GM18520 (cell line): Measurements from ENCODE around the gene EHD4.

ENCODE experiments used
- ATAC-seq: cut with Tn5 transposase; IDR thresholded peaks from one replicate; pipeline ENCODE4 v1.9.1; 2021; ENCODE audit not compliant: unreplicated experiment

The EHD4 gene

DNA sequence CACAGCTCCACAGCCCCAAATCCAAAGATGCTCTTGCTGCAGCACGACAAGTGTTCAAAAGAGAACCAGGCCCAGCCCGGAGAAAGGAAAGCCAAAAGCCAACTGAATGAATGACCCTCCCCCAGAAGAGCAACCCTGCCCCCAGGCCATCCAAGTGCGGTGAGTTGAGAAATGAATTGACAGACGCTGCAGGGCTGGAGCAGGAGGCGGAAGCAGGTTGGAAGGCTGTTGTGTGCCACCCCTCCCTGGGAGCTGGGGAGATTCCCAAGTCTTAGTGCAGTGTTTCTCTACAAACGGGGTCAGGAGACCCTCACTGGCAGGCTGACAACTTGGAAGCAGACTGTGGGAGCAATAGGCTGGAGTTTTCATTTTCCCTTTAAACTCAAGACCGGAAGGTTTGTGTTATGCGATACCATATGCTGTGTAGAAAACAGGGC is 75.0 kb downstream of the EHD4 start:
- ATAC-seq: no peak

DNA sequence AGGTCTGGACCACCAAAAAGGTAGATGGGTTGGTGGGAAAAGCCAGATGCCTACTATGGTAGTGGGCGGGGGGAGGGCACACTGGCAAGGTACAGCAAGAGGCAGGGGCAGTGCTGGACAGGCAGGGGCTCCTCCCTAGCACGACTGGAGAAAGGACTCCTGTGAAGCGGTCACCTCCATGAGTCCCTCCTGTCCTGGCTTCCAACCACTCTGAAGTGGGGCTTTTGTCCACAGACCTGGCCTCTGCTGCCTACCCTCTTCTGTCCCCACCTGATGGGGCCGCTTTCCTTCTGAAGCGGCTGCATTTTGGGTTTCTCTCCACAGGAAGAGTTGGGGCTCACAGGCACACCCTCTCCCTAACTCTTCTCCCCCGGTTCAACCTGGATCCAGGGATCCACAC is 75.8 kb downstream of the EHD4 start:
- ATAC-seq: no peak

DNA sequence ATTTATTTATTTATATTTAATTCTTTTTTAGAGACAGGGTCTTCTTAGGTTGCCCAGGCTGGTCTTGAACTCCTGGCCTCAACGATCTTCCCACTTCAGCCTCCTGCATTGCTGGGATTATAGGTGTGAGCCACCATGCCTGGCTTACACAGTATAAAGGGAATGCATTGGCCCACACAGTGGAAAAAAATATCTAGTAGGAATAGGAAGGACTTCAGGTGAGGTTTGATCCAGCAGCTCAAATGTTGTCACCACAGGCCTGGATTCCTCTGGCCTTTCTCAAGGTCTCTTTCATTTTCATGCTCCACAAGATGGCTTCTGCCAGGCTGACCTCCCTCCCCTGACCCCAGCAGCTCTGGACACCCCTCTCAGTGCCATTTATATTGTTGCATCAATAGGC is 76.4 kb downstream of the EHD4 start:
- no peak for ATAC-seq

DNA sequence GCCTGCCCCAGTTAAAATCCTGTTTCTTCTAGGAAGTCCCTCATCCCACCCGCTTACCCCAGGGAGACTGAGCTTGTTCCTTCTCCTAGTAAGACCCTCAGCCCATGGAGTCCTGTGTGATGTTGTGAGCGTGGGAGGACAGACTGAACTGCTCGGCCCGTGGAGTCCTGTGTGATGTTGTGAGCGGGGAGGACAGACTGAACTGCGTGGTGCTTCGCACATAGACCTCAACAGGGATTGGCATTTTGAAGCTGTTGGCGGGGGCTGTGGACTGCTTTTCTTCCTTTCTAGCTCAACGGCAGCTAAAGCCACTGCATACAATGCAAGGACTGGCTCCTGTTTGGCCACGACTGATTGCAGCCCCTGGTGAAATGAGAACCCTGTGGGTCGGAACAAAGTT is 76.9 kb downstream of the EHD4 start:
- ATAC-seq: no peak

DNA sequence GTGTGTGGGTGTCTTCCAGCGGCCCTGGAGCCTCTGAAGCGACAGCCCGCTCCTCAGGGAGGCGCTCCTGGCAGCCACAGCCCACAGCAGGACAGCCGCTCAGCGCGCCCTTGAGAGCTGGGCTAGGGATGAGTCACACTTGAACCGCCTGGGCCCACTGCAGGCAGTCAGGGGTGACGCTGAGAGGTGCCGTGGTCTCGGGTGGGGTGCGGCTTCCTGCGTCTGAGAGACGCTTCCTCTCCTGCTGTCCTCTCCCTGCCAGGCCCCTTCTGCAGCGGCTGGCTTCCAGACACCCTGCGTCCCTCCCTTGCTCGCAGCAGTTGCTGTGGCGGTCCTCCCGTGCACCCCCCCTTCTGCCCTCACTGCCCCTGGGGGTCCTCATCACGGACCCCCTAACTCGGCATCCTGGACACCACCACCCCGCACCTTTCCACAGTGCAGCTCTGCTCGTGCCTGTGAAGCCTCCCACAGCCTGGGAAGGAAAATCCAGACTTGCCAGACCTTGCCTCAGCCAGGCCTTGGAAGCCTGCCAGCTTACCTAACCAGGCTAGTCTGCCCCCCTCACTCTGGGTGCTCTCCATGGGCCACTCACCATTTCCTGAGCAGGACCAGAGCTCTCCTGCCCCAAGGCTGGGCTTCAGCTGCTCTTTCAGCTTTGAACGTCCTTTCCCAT is 77.4 kb downstream of the EHD4 start:
- ATAC-seq: no peak

DNA sequence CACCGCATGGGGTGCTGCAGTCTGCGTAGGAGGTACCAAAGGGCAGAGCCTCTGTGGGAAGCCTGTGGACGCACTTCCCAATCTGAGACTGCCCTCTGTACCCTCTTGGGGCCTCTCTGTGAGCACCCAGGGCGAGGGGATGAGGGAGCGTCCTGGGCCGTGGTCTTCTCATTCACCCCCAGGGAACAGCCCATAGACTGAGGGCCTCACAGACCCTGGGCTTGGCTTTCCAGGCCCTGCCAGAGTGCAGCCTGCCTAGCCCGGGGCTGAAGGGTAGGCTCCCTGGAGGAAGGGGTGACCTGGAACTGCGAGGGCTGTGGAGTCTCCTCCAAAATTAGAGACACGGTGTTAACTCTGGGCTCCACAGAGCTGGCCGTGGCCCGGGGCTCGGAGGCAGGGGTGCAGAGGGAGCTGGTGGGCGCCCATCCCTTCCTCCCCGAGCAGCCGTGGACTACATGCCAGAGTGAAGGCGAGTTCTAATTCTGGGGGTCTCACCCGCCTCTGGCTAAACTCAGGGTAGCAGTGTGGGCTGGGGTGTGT is 78.0 kb downstream of the EHD4 start:
- no peak for ATAC-seq

DNA sequence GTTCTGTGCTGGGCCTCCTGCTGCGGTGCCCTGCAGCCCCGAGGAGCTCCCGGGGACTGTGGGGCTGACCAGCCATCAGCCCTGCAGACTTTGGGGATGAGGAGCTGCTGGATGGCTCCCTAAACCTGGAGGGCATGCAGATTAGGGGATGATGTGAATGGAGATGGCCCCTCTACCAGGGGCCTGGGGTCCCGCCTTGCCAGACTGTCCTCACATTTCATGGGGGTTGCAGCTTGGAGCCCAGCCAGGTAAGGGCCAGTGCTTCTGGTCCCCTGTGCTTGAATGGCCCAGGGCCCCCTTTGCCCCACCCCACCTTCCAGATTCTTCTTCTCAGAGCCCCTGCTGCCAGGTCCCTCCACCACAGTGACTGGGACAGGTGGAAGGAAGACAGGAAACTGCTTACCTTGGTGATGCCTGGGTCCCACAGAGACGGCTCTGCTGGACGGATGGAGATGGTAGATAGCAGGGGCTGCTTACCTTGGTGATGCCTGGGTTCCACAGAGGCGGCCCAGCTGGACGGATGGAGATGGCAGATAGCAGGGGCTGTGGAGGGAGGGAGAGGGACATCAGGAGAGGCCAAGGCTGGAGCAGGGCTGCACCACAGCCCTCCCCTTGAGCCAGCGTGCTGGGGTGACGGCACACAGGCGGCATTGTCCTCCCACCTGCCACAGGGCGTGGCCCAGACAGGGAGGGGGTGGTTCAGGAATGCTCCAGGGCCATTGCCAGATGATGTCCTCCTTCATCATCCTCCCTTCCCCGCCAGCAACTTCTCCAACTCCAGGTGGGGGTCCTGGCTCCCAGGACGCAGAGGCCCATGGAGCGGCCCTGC is 78.7 kb downstream of the EHD4 start, which contains the start of gene SPTBN5:
Gene SPTBN5, minus strand, starts transcription at position 632 of the 829 bp plus-strand sequence. Its CDS starts 556 bp downstream, at position 76.
- ATAC-seq: no peak

DNA sequence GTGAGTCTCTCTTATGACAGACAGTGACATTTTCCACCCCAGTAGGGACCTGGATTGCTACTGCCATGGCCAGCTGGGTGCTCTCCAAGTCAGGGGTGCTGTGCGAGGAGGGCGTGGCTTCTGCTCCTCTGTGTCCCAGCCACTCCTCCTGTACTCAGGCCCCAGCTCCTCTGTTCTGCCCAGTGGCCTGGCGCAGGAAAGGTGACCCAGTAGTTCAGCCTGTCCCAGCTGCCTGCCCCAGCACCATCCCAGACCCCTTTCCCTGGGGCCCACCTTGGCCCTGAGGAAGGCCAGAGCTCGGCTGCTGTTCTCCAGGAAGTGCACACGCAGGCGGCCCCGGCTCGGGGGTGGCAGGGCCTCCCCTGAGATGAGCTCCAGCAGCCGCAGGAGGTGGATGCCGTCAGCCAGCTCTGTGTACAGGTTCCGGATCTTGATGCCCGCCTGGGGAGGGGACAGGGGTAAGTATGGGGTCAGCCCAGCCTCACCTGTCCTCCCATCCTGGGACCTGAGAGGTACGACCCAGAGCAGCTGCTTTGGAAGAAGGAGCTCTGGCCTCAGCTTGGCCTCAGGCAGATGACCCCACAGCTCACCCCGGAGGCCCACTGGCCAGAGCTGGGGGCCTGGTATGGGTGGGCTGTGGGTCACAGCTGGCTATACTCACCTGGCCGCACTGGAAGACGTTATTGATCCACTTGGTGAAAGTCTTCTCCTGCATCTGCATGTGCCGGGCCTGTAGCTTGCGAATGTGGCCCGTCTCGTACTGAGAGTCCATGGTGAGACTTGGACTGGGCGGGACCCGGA is 79.5 kb downstream of the EHD4 start:
- no peak for ATAC-seq

DNA sequence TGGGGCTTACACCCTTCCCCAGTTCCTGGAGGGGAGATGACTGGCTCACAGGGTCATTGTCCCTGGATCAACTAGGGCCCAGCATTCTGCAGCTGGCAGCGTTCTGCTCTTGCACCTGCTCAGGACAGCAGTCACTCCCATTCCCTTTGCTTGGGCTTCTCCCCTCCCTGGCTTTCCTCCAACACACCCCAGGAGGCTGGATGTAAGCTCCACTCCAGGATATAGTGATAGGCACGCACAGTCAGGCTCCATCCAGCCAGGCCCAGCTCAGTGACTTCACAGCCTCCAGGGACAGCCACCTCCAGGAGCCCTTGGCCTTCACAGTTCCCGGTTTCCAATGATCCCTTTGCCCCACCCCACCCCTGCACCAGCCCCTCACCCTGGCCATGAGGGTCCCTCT is 80.4 kb downstream of the EHD4 start:
- ATAC-seq: no peak

GRCh38 chr15:41891226-41891625 is 81.1 kb downstream of the EHD4 start:
- ATAC-seq: no peak

- no peak for ATAC-seq
These were observed 82.2 kb downstream of the EHD4 start for GRCh38 chr15:41890050-41890690.

GRCh38 chr15:41888662-41889253 is 83.6 kb downstream of the EHD4 start:
- ATAC-seq: no peak

- ATAC-seq: no peak
These were observed 84.5 kb downstream of the EHD4 start for GRCh38 chr15:41887893-41888292.

- ATAC-seq: no peak
These were observed 85.2 kb downstream of the EHD4 start for GRCh38 chr15:41887161-41887560.

DNA sequence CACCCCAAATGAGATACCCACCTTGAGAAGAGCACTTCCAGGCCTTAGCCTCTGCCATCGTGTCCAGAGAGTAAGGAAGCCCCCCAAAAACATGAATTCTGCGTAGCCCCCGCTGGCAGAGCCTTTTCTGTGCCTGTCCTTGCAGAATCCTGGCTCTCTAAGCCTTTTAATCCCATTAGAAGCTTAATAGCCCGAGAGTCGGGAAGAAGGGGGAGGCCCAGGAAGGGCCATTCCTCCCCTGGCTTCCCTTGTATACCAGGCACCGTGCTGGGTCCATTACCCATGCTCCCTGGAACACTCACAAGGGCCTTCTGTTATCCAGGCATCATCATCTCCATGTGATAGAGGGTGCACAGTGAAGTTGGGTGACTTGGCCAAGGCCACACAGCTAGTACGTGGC is 85.6 kb downstream of the EHD4 start:
- ATAC-seq: no peak

DNA sequence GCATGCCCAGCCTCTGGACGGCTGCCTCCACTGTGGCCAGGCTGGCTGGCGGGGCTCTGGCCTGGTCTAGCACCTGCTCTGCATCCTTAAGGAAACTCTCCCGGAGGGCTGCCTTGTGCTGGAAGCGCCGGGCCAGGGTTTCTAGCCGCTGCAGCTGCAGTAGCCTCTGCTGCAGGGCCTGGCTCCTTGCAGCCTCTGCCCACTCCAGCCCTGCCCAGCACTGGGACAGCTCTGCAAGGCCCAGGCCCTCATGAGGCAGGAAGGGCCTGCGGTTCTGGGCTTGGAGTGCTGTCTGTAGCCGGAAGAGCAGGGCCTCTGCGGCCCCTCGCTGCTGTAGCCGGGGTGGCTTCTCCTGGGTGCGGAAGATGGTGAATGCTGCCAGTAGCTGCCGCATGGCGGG is 86.5 kb downstream of the EHD4 start:
- no peak for ATAC-seq

- ATAC-seq: no peak
These were observed 87.0 kb downstream of the EHD4 start for GRCh38 chr15:41885321-41885720.

GRCh38 chr15:41884458-41884857 is 87.9 kb downstream of the EHD4 start:
- no peak for ATAC-seq

GRCh38 chr15:41883484-41883825 is 88.9 kb downstream of the EHD4 start:
- no peak for ATAC-seq

GRCh38 chr15:41882689-41883483 is 89.5 kb downstream of the EHD4 start:
- ATAC-seq: no peak
